GM12891 (cell line): ENCODE data around the gene RNF138.

Experiments
- POLR2A ChIP-seq: IDR thresholded peaks from 2 replicates; pipeline ENCODE4 v1.6.1; 2011; ENCODE audit warnings: low read depth, low read length, control low read depth
- SPI1 ChIP-seq: IDR thresholded peaks from 2 replicates; pipeline ENCODE4 v1.6.1; 2011; ENCODE audit warnings: low read depth, low read length, control low read depth

DNA sequence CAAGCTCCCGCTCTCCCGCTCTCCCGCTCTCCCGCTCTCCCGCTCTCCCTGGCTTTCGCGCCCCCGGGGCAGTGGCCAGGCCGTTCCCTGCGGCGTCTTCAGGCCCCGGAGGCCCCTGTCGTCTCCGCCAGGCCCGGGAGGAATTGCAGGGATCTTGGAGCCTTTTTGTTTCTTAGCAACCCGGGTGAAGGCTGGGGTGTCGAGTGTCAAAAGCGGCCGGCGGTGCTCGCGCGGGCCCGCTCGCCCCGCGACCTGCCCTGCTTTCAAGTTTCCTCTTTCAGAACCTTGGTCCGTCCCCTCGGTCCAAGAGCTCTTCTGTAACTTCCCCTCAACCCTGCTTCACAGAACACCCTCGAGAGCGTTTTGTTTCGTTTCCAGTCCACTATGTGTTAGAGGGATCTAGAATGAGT lies 1.4 kb downstream of the RNF138 start:
- TF ChIP-seq POLR2A = no peak
- TF ChIP-seq SPI1 = no peak
